Measurements from ENCODE around the gene CD274. TPM values are rescaled to one million over a fixed set of nuclear protein-coding genes. Genes with fewer than 3 reads are reported as not detected.

The CD274 gene
- total RNA-seq (2014; rRNA removed; shearing (Covaris generic)) (not detected in 2 replicates), polyA plus RNA-seq (2016; fragmentation: Nextera tagmentation; extraction: Ambion mirVana) (0.17 TPM in 1 of 2 replicates, not detected in the other)
- long read RNA-seq, result 0 reads

- H3K36me3 ChIP-seq (ENCODE audit: insufficient read depth), result no peaks in the 10 kb centered on the region
- no peaks in the 10 kb centered on the region for H3K36me3 Mint-ChIP-seq (ENCODE audit: low read depth)
- peak within 1 kb of the TSS; percentile 57 for H3K4me2 ChIP-seq
- no peaks in the 10 kb centered on the region for H4K20me1 ChIP-seq (replicated peaks; ENCODE audit: insufficient read depth)
- H3K4me1 ChIP-seq (ENCODE audit: insufficient read depth), result 0 out of 2 replicates have a peak, but pooled peaks cover 4% of the 10 kb centered on the region
- no peak within 1 kb of the TSS for H3K27ac ChIP-seq (ENCODE audit: low read depth)
- H2AFZ ChIP-seq, result peak within 1 kb of the TSS; percentile 76
- DNase-seq (ENCODE audit: low spot score), result peak; percentile 93
- TF ChIP-seq, protein P1, sequence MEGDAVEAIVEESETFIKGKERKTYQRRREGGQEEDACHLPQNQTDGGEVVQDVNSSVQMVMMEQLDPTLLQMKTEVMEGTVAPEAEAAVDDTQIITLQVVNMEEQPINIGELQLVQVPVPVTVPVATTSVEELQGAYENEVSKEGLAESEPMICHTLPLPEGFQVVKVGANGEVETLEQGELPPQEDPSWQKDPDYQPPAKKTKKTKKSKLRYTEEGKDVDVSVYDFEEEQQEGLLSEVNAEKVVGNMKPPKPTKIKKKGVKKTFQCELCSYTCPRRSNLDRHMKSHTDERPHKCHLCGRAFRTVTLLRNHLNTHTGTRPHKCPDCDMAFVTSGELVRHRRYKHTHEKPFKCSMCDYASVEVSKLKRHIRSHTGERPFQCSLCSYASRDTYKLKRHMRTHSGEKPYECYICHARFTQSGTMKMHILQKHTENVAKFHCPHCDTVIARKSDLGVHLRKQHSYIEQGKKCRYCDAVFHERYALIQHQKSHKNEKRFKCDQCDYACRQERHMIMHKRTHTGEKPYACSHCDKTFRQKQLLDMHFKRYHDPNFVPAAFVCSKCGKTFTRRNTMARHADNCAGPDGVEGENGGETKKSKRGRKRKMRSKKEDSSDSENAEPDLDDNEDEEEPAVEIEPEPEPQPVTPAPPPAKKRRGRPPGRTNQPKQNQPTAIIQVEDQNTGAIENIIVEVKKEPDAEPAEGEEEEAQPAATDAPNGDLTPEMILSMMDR (conservative IDR thresholded peaks at IDR 0.05; ENCODE audit: low read depth in 2 of 2), result peak; percentile 64 to 84
- no peak for TF ChIP-seq ZNF114 (CRISPR knock-in tag; IDR thresholded peaks at IDR 0.05)
- no peaks in the 10 kb centered on the region for H3K27me3 ChIP-seq (ENCODE audit: insufficient read depth)
- H3K27me3 Mint-ChIP-seq (ENCODE audit: insufficient read depth, low read depth, poor library complexity), result peaks cover 3% of the 10 kb centered on the region
- H3K9me3 Mint-ChIP-seq, result no peaks in the 10 kb centered on the region
- H3K9me2 ChIP-seq (ENCODE audit: insufficient read depth), result no peaks in the 10 kb centered on the region
- peak within 1 kb of the TSS; percentile 48 for H3K4me3 ChIP-seq
- H3F3A ChIP-seq (replicated peaks; ENCODE audit: low read depth), result no peaks in the 10 kb centered on the region
- peaks cover 2% of the 10 kb centered on the region; the same call in 1 of the 3 replicates for H3K4me1 Mint-ChIP-seq
- H3K4me3 Mint-ChIP-seq, result peak within 1 kb of the TSS; percentile 75
- H3K79me2 ChIP-seq (replicated peaks; ENCODE audit: insufficient read depth), result no peaks in the 10 kb centered on the region
- no peak within 1 kb of the TSS for H3K27ac Mint-ChIP-seq
- peak; percentile 100 for ATAC-seq
Measured at GRCh38 chr9:5450359-5451091, at the start of gene CD274. Gene CD274 (plus strand): TSS chr9:5450542. CDS start chr9:5456114, 5,572 bp downstream.

GRCh38 chr9:5402217-5402616 lies 48.1 kb upstream of the CD274 start:
- Histone ChIP-seq H3K9me2 (ENCODE audit: insufficient read depth) (no peaks in the 10 kb centered on the region), H3K79me2 (replicated peaks; ENCODE audit: insufficient read depth) (no peaks in the 10 kb centered on the region), H3K36me3 (ENCODE audit: insufficient read depth) (no peaks in the 10 kb centered on the region), H3K4me3 (no peak overlapping the region), H3F3A (replicated peaks; ENCODE audit: low read depth) (no peaks in the 10 kb centered on the region), H3K27me3 (ENCODE audit: insufficient read depth) (no peaks in the 10 kb centered on the region), H4K20me1 (replicated peaks; ENCODE audit: insufficient read depth) (no peaks in the 10 kb centered on the region), H2AFZ (no peak overlapping the region), H3K27ac (ENCODE audit: low read depth) (no peak overlapping the region), H3K4me2 (no peak overlapping the region), H3K4me1 (ENCODE audit: insufficient read depth) (no peaks in the 10 kb centered on the region)
- TF ChIP-seq, protein P1 (conservative IDR thresholded peaks at IDR 0.05; ENCODE audit: low read depth in 2 of 2), result peak in 1 of 2 experiments; percentile 24; a peak in 2 of 4 replicates
- TF ChIP-seq CREB1 (CRISPR knock-in tag; IDR thresholded peaks at IDR 0.05; ENCODE audit: low read depth), result no peak
- Mint-ChIP-seq H3K4me3 (no peak overlapping the region), H3K27me3 (ENCODE audit: insufficient read depth, low read depth, poor library complexity) (no peaks in the 10 kb centered on the region), H3K36me3 (ENCODE audit: low read depth) (peaks cover 8% of the 10 kb centered on the region; the same call in 2 of the 3 replicates), H3K9me3 (peaks cover 31% of the 10 kb centered on the region), H3K4me1 (no peaks in the 10 kb centered on the region), H3K27ac (no peak overlapping the region)
- ATAC-seq (peak; percentile 85), DNase-seq (ENCODE audit: low spot score) (peak; percentile 49)

GRCh38 chr9:5408596-5408995 lies 41.7 kb upstream of the CD274 start:
- ATAC-seq, result no peak
- no peaks in the 10 kb centered on the region for H3K27me3 Mint-ChIP-seq (ENCODE audit: insufficient read depth, low read depth, poor library complexity)
- Histone ChIP-seq H4K20me1 (replicated peaks; ENCODE audit: insufficient read depth) (no peaks in the 10 kb centered on the region), H3K9me2 (ENCODE audit: insufficient read depth) (no peaks in the 10 kb centered on the region), H2AFZ (no peak overlapping the region), H3K4me3 (no peak overlapping the region), H3K79me2 (replicated peaks; ENCODE audit: insufficient read depth) (no peaks in the 10 kb centered on the region), H3K4me2 (no peak overlapping the region), H3F3A (replicated peaks; ENCODE audit: low read depth) (no peaks in the 10 kb centered on the region), H3K27ac (ENCODE audit: low read depth) (no peak overlapping the region), H3K4me1 (ENCODE audit: insufficient read depth) (no peaks in the 10 kb centered on the region), H3K27me3 (ENCODE audit: insufficient read depth) (no peaks in the 10 kb centered on the region), H3K36me3 (ENCODE audit: insufficient read depth) (0 out of 2 replicates have a peak, but pooled peaks cover 15% of the 10 kb centered on the region)
- H3K9me3 Mint-ChIP-seq, result peaks cover 67% of the 10 kb centered on the region
- no peak overlapping the region for H3K27ac Mint-ChIP-seq
- no peaks in the 10 kb centered on the region for H3K4me1 Mint-ChIP-seq
- no peak for DNase-seq (ENCODE audit: low spot score)
- H3K36me3 Mint-ChIP-seq (ENCODE audit: low read depth), result peaks cover 37% of the 10 kb centered on the region
- H3K4me3 Mint-ChIP-seq, result no peak overlapping the region
- TF ChIP-seq, protein P1 (conservative IDR thresholded peaks at IDR 0.05; ENCODE audit: low read depth in 2 of 2), result no peak
